Spleen (tissue), 11 donors: ENCODE data around the gene ASZ1. TPM values are rescaled to one million over a fixed set of nuclear protein-coding genes. Genes with fewer than 3 reads are reported as not detected.
"Not testable (repeated sequence)": the region's sequence is repeated elsewhere in the genome, so short reads cannot be mapped to it uniquely, and the experiment has no call there.

Experiments
- DNase-seq: peaks from one replicate; pipeline ENCODE4 v3.0.0-alpha.2; 2020
- H3K27ac ChIP-seq, 8 donors: fragments of 200-600 bp; sonication (generic) in 7 of 8; 1 replicate in 4 of 8; 2 replicates in 4 of 8; pipeline versions ENCODE4 v1.5.0 to v1.8.0; 2016 to 2021; ENCODE audit warnings: inconsistent platforms in 4 of 8, mild to moderate bottlenecking in 4 of 8, moderate library complexity in 1 of 8
- H3K27me3 ChIP-seq, 7 donors: fragments of 200-600 bp; sonication (generic) in 6 of 7; replicated peaks in 1 of 7; 1 replicate in 4 of 7; 2 replicates in 3 of 7; pipeline versions ENCODE4 v1.5.0 to v1.8.0; 2016 to 2021; ENCODE audit warnings: inconsistent platforms in 3 of 7, mild to moderate bottlenecking in 1 of 7
- H3K36me3 ChIP-seq, 6 donors: fragments of 200-600 bp; sonication (generic) in 5 of 6; 1 replicate in 4 of 6; 2 replicates in 2 of 6; pipeline versions ENCODE4 v1.5.0 to v1.8.0; 2016 to 2021; ENCODE audit warnings: inconsistent platforms in 2 of 6
- H3K4me1 ChIP-seq, 6 donors: fragments of 200-600 bp; sonication (generic) in 5 of 6; 1 replicate in 3 of 6; 2 replicates in 3 of 6; pipeline versions ENCODE4 v1.5.0 to v1.8.0; 2016 to 2021; ENCODE audit warnings: inconsistent platforms in 3 of 6
- H3K4me3 ChIP-seq, 8 donors: fragments of 200-600 bp; sonication (generic) in 7 of 8; 1 replicate in 4 of 8; 2 replicates in 4 of 8; pipeline versions ENCODE4 v1.5.0 to v1.8.0; 2016 to 2021; ENCODE audit warnings: inconsistent platforms in 4 of 8, mild to moderate bottlenecking in 4 of 8, moderate library complexity in 2 of 8
- H3K9me3 ChIP-seq, 8 donors: fragments of 200-600 bp; sonication (generic) in 7 of 8; 1 replicate in 4 of 8; 2 replicates in 4 of 8; pipeline versions ENCODE4 v1.5.0 to v1.8.0; 2016 to 2021; ENCODE audit warnings: inconsistent platforms in 4 of 8
- POLR2A ChIP-seq, 3 donors: fragments of 450-650 bp; IDR thresholded peaks; one replicate each; pipeline ENCODE4 v1.5.1; 2017; ENCODE audit warnings: antibody characterized with exemption in 3 of 3, mild to moderate bottlenecking in 1 of 3
- POLR2AphosphoS5 ChIP-seq, 3 donors: sonication (generic); formaldehyde crosslinking; IDR thresholded peaks; one replicate each; pipeline ENCODE4 v1.5.1; 2017; ENCODE audit warnings: antibody characterized with exemption in 3 of 3
- WGBS, 5 donors: extraction: QIAGEN DNeasy Blood & Tissue Kit in 3 of 5; methylation state at CpG; one replicate each; pipeline versions ENCODE4 v1.1.5 to v1.1.7; 2013 to 2018; 5-methylcytosine and 5-hydroxymethylcytosine counted together
- intact Hi-C: fragments of 100-400 bp; cut with DNase I; formaldehyde crosslinking; loops from one replicate; pipeline ENCODE4 v1.15.0; 2023; ENCODE audit warnings: low total_unique reads
- polyA plus RNA-seq, 3 donors: library from polyadenylated mRNA; stranded (reverse); fragments of 200-250 nt; gene quantifications; one replicate each; pipeline ENCODE4 v1.2.1, GENCODE V29; 2013
- total RNA-seq, 7 donors: library from RNA; depleted of rRNA in 3 of 7; stranded (reverse); fragments of >200 nt in 3 of 7; fragmentation: NEBNext Ultra II Directional in 4 of 7; extraction: Animal tissue kit (Norgen Biotek cat#: 25700) in 4 of 7; gene quantifications; one replicate each; pipeline versions ENCODE4 v1.1.0 to v1.2.1, GENCODE V29; 2016 to 2021
- TF ChIP-seq, protein P1 (sequence below), 11 experiments: fragments of 200-600 bp in 7 of 11; fragments of 450-650 bp in 4 of 11; sonication (generic) in 4 of 11; IDR thresholded peaks in 8 of 11; conservative IDR thresholded peaks in 3 of 11; 1 replicate in 7 of 11; 2 replicates in 4 of 11; pipeline versions ENCODE4 v1.4.0 to v1.8.0; 2016 to 2021; ENCODE audit warnings: antibody characterized with exemption in 11 of 11, inconsistent platforms in 4 of 11, mild to moderate bottlenecking in 1 of 11
- donor health status: healthy with polysubstance abuse.
- donor health status: DM: no; HTN: no; CAD: no; lungs with moderate emphysema.
- donor health status: DM: no; HTN: no; CAD: no.
- donor health status: Bipolar disorder and iron deficiency.
- donor health status: healthy.
- donor health status: DM: no; HTN: no; CAD: no.
- donor health status: DM: yes; HTN: yes; CAD: no.

ASZ1 gene
- total and polyA plus RNA-seq, 10 donors: not detected

DNA sequence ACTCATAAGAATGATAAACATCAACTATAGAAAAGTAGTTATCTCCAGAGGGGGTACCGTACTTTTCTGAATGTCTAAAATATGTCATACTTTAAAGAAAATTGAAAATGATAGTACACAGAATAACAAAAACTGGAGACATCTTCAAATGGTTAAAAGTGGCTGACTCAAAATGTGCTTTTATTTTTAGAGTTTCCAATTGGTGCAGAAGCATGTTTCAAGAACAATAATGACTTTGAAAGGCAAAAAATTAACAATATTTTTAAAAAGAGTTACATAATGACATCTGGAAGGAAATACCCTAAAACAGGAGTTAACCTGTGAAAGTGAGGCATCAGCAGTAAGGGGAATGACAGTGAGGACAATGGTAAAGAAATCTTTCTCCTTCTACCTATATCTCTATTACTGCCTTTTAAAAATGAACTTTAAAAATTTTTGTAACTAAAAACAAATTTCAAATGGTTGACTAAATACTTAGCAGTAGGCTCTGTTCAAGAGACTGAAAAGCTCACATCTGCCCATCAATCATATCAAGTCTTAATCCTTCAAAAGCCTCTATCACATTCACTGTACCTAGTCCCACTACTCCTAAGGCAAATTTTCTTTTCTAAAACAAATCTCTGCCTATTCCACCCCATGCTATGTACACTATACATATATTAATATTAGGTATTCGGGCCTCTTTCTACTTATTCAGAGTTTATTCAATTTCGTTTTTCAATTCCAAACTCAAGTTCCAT, 3.0 kb downstream of the ASZ1 start:
- H3K4me1 ChIP-seq: no peaks in the 10 kb centered on the region
- no peak overlapping the region for H3K4me3 ChIP-seq
- H3K27me3 ChIP-seq: no peaks in the 10 kb centered on the region
- peaks cover 0 to 8% (median 0%) of the 10 kb centered on the region in 8 donors for H3K9me3 ChIP-seq
- 73 to 86% (median 79%) methylated on average over 3 of the region's 3 CpGs for WGBS, 5 donors
- H3K27ac ChIP-seq: no peak overlapping the region
- no peak for DNase-seq
- H3K36me3 ChIP-seq: no peaks in the 10 kb centered on the region
- TF ChIP-seq, protein P1, sequence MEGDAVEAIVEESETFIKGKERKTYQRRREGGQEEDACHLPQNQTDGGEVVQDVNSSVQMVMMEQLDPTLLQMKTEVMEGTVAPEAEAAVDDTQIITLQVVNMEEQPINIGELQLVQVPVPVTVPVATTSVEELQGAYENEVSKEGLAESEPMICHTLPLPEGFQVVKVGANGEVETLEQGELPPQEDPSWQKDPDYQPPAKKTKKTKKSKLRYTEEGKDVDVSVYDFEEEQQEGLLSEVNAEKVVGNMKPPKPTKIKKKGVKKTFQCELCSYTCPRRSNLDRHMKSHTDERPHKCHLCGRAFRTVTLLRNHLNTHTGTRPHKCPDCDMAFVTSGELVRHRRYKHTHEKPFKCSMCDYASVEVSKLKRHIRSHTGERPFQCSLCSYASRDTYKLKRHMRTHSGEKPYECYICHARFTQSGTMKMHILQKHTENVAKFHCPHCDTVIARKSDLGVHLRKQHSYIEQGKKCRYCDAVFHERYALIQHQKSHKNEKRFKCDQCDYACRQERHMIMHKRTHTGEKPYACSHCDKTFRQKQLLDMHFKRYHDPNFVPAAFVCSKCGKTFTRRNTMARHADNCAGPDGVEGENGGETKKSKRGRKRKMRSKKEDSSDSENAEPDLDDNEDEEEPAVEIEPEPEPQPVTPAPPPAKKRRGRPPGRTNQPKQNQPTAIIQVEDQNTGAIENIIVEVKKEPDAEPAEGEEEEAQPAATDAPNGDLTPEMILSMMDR (IDR thresholded peaks at IDR 0.05 in 8 of 11, conservative IDR thresholded peaks at IDR 0.05 in 3 of 11): no peak
- TF ChIP-seq POLR2AphosphoS5 (IDR thresholded peaks at IDR 0.05) (no peak), POLR2A (IDR thresholded peaks at IDR 0.05) (no peak)
- intact Hi-C loops: no loop called here

DNA sequence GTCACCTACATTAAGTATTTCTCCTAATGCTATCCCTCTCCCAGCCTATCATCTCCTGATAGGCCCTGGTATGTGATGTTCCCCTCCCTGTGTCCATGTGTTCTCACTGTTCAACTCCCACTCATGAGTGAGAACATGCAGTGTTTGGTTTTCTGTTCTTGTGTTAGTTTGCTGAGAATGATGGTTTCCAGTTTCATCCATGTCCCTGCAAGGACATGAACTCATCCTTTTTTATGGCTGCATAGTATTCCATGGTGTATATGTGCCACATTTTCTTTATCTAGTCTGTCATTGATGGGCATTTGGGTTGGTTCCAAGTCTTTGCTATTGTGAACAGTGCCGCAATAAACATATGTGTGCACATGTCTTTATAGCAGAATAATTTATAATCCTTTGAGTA, 12.7 kb downstream of the ASZ1 start:
- intact Hi-C loops, H3K4me1 ChIP-seq, H3K36me3 ChIP-seq, DNase-seq, H3K4me3 ChIP-seq, H3K27me3 ChIP-seq, H3K9me3 ChIP-seq, H3K27ac ChIP-seq: not testable (repeated sequence)
- 87 to 100% (median 94%) methylated on average over 1 of the region's 1 CpG for WGBS, 5 donors

DNA sequence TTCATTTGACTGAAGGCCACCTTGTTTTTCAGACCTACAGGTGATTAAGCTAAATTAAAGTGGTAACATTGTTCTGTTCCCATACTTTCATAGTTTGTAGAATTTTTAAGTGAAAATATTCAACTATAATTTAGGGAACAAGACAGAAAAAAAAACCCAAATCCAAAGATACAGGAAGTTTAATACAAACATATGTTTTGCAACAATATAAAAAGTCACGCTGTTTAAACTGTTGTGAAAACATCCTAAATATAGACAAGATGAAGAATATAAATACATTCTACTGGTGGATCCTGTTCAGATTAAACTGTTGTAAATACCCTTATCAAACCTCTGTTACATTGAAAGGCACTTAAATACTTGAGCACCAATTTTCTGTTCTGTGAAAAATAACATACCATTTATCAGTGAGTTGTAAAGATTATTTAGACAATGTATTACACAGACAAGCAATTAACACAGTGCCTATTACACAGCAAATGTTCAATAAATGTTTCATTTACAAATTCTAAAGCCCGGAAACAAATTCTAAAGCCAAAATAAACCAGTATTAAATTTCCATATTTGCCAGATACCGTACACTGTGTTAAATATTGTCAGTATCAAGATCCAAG, 14.2 kb downstream of the ASZ1 start:
- H3K27ac ChIP-seq: no peak overlapping the region
- no peak for DNase-seq
- H3K36me3 ChIP-seq: no peaks in the 10 kb centered on the region
- TF ChIP-seq POLR2AphosphoS5 (IDR thresholded peaks at IDR 0.05) (no peak), POLR2A (IDR thresholded peaks at IDR 0.05) (no peak)
- TF ChIP-seq, protein P1 (IDR thresholded peaks at IDR 0.05 in 8 of 11, conservative IDR thresholded peaks at IDR 0.05 in 3 of 11): no peak
- no peak overlapping the region for H3K4me3 ChIP-seq
- H3K9me3 ChIP-seq: peaks cover 0 to 4% (median 0%) of the 10 kb centered on the region in 8 donors
- H3K27me3 ChIP-seq: no peaks in the 10 kb centered on the region
- 69 to 86% (median 71%) methylated on average over 3 of the region's 3 CpGs for WGBS, 5 donors
- H3K4me1 ChIP-seq: no peaks in the 10 kb centered on the region
- intact Hi-C loops: no loop called here

DNA sequence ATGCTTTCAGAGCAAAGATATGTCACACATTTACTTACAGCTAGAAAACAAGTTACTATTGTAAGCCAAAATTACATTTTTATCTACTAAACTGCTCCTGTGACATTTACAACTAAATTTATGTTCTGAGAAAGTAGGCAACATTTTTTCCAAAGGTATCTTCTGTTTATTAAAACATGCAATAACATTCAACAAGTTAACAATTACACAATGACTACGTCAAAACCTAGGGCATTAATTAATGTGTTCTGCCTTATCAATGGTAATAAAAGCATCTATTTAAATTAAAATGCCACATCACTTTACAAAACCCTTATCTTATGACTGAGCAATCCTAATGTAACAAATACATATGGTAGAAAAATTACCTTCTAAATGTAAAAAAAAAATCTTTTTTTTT, 14.9 kb downstream of the ASZ1 start:
- H3K9me3 ChIP-seq: peaks cover 0 to 4% (median 0%) of the 10 kb centered on the region in 8 donors
- H3K36me3 ChIP-seq: no peaks in the 10 kb centered on the region
- WGBS, 5 donors: 81 to 90% (median 84%) methylated on average over 1 of the region's 1 CpG
- H3K4me3 ChIP-seq: no peak overlapping the region
- DNase-seq: no peak
- no peaks in the 10 kb centered on the region for H3K27me3 ChIP-seq
- no peak overlapping the region for H3K27ac ChIP-seq
- TF ChIP-seq, protein P1 (IDR thresholded peaks at IDR 0.05 in 8 of 11, conservative IDR thresholded peaks at IDR 0.05 in 3 of 11): no peak
- TF ChIP-seq POLR2AphosphoS5 (IDR thresholded peaks at IDR 0.05) (no peak), POLR2A (IDR thresholded peaks at IDR 0.05) (no peak)
- intact Hi-C loops: no loop called here
- H3K4me1 ChIP-seq: no peaks in the 10 kb centered on the region
